OCI-LY1 (cell line): ENCODE measurements around the gene TBC1D2B.

Experiments
- EZH2 ChIP-seq: fragments of 200-600 bp; sonication (generic), shearing (Covaris generic); IDR thresholded peaks from 2 replicates; pipeline ENCODE4 v1.8.0; 2017; ENCODE audit warnings: borderline replicate concordance, mixed run types, mild to moderate bottlenecking, antibody characterized with exemption, low read length, moderate library complexity, mixed read lengths
- TF ChIP-seq, protein P1 (sequence below): fragments of 200-600 bp; sonication (generic), shearing (Covaris generic); IDR thresholded peaks from 2 replicates; pipeline ENCODE4 v1.5.1; 2017; ENCODE audit warnings: mild to moderate bottlenecking, antibody characterized with exemption, low read length, moderate library complexity, mixed read lengths

DNA sequence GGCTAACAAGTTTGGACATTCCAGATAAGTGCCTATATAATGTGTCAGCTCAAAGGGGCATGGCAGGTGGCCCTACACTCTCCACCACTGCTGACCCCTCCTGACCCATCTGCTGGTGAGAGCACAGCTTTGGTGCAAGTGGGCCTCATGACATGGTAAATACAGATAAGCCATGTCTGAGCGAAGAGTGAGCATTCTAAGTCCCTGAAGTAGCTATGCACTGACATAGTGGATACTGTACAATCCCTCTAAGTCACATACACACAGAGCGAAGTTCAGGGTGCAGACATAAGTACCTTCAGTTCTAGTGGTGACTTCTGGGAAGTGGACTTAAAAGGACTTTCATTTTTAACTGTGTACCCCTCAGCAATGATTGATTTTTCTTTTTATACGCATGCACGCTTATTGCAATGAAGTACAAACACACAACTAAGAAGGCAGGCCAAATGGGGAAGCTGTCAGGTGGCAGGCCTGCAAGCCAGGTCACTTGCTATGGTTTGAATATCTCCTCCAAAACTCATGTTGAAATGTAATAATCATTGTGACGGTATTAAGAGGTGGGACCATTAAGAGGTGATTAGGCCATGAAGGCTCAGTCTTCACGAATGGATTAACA lies 41.5 kb downstream of the TBC1D2B start:
- TF ChIP-seq, protein P1, sequence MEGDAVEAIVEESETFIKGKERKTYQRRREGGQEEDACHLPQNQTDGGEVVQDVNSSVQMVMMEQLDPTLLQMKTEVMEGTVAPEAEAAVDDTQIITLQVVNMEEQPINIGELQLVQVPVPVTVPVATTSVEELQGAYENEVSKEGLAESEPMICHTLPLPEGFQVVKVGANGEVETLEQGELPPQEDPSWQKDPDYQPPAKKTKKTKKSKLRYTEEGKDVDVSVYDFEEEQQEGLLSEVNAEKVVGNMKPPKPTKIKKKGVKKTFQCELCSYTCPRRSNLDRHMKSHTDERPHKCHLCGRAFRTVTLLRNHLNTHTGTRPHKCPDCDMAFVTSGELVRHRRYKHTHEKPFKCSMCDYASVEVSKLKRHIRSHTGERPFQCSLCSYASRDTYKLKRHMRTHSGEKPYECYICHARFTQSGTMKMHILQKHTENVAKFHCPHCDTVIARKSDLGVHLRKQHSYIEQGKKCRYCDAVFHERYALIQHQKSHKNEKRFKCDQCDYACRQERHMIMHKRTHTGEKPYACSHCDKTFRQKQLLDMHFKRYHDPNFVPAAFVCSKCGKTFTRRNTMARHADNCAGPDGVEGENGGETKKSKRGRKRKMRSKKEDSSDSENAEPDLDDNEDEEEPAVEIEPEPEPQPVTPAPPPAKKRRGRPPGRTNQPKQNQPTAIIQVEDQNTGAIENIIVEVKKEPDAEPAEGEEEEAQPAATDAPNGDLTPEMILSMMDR: no peak
- no peak for TF ChIP-seq EZH2
